DOHH2 (cell line): ENCODE data around the gene ZNF786.
A peak's percentile ranks its signal among the peaks of the same experiment; 100 is the strongest.
"Not testable (repeated sequence)": the region's sequence is repeated elsewhere in the genome, so short reads cannot be mapped to it uniquely, and the experiment has no call there.

ENCODE experiments used
- H3F3A ChIP-seq: fragments of 200-600 bp; sonication (generic), shearing (Covaris generic); 2 replicates; pipeline ENCODE4 v1.6.0; 2016; ENCODE audit warnings: antibody characterized with exemption, mild to moderate bottlenecking; ENCODE audit not compliant: control insufficient read depth, insufficient read depth
- H3K27ac ChIP-seq: fragments of 200-600 bp; sonication (generic); 2 replicates; pipeline ENCODE4 v1.5.1; 2014; ENCODE audit warnings: low read depth, mild to moderate bottlenecking, low read length, moderate library complexity
- H3K27me3 ChIP-seq: fragments of 200-600 bp; sonication (generic); 2 replicates; pipeline ENCODE4 v1.6.1; 2014; ENCODE audit warnings: mild to moderate bottlenecking, low read length, mixed read lengths; ENCODE audit not compliant: control insufficient read depth
- H3K36me3 ChIP-seq: fragments of 200-600 bp; sonication (generic); 2 replicates; pipeline ENCODE4 v1.6.1; 2014; ENCODE audit warnings: mild to moderate bottlenecking, low read length, moderate library complexity, mixed read lengths; ENCODE audit not compliant: control insufficient read depth
- H3K4me1 ChIP-seq: fragments of 200-600 bp; sonication (generic); 2 replicates; pipeline ENCODE4 v1.6.1; 2014; ENCODE audit warnings: mild to moderate bottlenecking, low read length, mixed read lengths; ENCODE audit not compliant: control insufficient read depth
- H3K4me2 ChIP-seq: fragments of 200-600 bp; sonication (generic); 2 replicates; pipeline ENCODE4 v1.6.0; 2014; ENCODE audit warnings: mild to moderate bottlenecking, low read length, moderate library complexity
- H3K4me3 ChIP-seq: fragments of 200-600 bp; sonication (generic); 2 replicates; pipeline ENCODE4 v1.5.1; 2014; ENCODE audit warnings: mild to moderate bottlenecking, low read length, mixed read lengths
- H3K79me2 ChIP-seq: fragments of 200-600 bp; sonication (generic); 2 replicates; pipeline ENCODE4 v1.6.1; 2014; ENCODE audit warnings: mild to moderate bottlenecking, low read length, mixed read lengths; ENCODE audit not compliant: control insufficient read depth
- H3K9me2 ChIP-seq: fragments of 200-600 bp; sonication (generic); replicated peaks from 2 replicates; pipeline ENCODE4 v1.6.1; 2014; ENCODE audit warnings: mild to moderate bottlenecking, low read length, mixed read lengths; ENCODE audit not compliant: control insufficient read depth
- H3K9me3 ChIP-seq: fragments of 200-600 bp; sonication (generic); 2 replicates; pipeline ENCODE4 v1.6.1; 2014; ENCODE audit warnings: antibody characterized with exemption, low read length, mixed read lengths; ENCODE audit not compliant: control insufficient read depth, insufficient read depth
- H4K20me1 ChIP-seq: fragments of 200-600 bp; sonication (generic); 2 replicates; pipeline ENCODE4 v1.6.0; 2014; ENCODE audit warnings: low read depth, mild to moderate bottlenecking, antibody characterized with exemption, low read length, moderate library complexity; ENCODE audit not compliant: control insufficient read depth, insufficient read depth
- EZH2phosphoT487 ChIP-seq: fragments of 200-600 bp; sonication (generic); IDR thresholded peaks from 2 replicates; pipeline ENCODE4 v1.6.1; 2017; ENCODE audit warnings: borderline replicate concordance, mild to moderate bottlenecking, antibody characterized with exemption, low read length, moderate library complexity, mixed read lengths
- TF ChIP-seq, protein P1 (sequence below): fragments of 200-600 bp; sonication (generic); IDR thresholded peaks from one replicate; pipeline ENCODE4 v1.5.1; 2014; ENCODE audit warnings: antibody characterized with exemption, mild to moderate bottlenecking, low read depth, low read length; ENCODE audit not compliant: poor library complexity, severe bottlenecking

The ZNF786 gene

DNA sequence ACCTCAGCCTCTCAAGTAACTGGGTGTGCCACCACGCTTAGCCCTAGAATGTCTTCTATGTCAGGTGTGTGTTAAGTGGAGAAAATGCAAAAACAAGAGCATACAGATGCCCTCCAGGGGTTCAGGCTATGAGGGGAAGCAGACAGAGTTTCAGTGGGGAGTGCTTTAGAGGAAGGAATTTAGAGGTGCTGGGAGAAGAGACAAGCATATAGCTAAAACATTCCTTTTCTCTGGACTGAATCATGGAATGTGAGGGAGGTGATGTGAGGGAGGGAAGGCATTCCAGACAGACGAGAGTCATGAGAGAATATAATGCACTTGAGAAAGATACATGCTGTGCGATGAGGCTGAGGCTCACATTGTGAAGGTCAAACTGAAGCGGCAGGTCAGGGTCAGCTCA, 6.6 kb upstream of the ZNF786 start:
- Histone ChIP-seq H3K4me2 (no peak overlapping the region), H3K36me3 (no peaks in the 10 kb centered on the region), H3F3A (peaks cover 9% of the 10 kb centered on the region), H3K27ac (no peak overlapping the region), H3K79me2 (no peaks in the 10 kb centered on the region), H4K20me1 (no peaks in the 10 kb centered on the region), H3K9me3 (no peaks in the 10 kb centered on the region), H3K4me1 (peaks cover 13% of the 10 kb centered on the region), H3K27me3 (peaks cover 9% of the 10 kb centered on the region; the same call in 1 of the 2 replicates), H3K4me3 (no peak overlapping the region), H3K9me2 (no peaks in the 10 kb centered on the region)
- TF ChIP-seq EZH2phosphoT487 = no peak
- TF ChIP-seq, protein P1, sequence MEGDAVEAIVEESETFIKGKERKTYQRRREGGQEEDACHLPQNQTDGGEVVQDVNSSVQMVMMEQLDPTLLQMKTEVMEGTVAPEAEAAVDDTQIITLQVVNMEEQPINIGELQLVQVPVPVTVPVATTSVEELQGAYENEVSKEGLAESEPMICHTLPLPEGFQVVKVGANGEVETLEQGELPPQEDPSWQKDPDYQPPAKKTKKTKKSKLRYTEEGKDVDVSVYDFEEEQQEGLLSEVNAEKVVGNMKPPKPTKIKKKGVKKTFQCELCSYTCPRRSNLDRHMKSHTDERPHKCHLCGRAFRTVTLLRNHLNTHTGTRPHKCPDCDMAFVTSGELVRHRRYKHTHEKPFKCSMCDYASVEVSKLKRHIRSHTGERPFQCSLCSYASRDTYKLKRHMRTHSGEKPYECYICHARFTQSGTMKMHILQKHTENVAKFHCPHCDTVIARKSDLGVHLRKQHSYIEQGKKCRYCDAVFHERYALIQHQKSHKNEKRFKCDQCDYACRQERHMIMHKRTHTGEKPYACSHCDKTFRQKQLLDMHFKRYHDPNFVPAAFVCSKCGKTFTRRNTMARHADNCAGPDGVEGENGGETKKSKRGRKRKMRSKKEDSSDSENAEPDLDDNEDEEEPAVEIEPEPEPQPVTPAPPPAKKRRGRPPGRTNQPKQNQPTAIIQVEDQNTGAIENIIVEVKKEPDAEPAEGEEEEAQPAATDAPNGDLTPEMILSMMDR = no peak

DNA sequence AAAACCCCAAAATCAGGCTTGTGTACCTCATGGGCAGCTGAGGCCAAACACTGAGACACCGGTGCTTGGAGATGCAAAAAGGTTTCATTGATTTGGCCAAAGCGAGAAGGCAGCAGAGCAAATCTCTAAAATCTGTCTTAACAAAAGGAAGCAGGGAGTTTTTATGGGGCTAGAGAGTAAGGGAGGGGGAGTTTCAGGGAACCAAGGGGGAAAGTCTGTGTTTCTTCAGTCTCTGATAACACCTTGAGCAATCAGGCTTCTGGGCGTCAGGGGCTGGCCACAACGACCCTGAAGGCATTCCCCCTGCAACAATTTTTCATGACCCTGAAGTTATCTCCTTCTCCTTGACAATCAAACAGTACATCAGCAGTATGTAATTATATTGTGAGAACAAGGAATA, 2.7 kb upstream of the ZNF786 start:
- Histone ChIP-seq H3K79me2 (peaks cover 23% of the 10 kb centered on the region), H3K4me3 (no peak overlapping the region), H3K27ac (no peak overlapping the region), H3K36me3 (peaks cover 5% of the 10 kb centered on the region), H3K4me1 (peaks cover 29% of the 10 kb centered on the region), H3K27me3 (peaks cover 3% of the 10 kb centered on the region; the same call in 1 of the 2 replicates), H3K9me3 (no peaks in the 10 kb centered on the region), H3K4me2 (no peak overlapping the region; the same call in 1 of the 2 replicates), H4K20me1 (no peaks in the 10 kb centered on the region), H3K9me2 (no peaks in the 10 kb centered on the region), H3F3A (peaks cover 11% of the 10 kb centered on the region)
- no peak for TF ChIP-seq EZH2phosphoT487
- TF ChIP-seq, protein P1 = no peak

DNA sequence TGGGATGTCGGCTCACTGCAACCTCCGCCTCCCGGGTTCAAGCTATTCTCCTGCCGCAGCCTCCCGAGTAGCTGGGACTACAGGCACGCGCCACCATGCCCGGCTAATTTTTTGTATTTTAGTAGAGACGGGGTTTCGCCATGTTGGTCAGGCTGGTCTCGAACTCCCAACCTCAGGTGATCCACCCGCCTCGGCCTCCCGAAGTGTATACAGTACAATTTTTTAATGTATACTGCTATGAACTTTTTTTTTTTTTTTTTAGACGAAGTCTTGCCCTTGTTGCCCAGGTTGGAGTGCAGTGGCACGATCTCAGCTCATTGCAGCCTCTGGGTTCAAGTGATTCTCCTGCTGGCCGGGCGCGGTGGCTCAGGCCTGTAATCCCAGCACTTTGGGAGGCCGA, 1.7 kb upstream of the ZNF786 start:
- not testable (repeated sequence) for H3K27ac ChIP-seq, H3K4me3 ChIP-seq
- H3K79me2 ChIP-seq = peaks cover 33% of the 10 kb centered on the region

DNA sequence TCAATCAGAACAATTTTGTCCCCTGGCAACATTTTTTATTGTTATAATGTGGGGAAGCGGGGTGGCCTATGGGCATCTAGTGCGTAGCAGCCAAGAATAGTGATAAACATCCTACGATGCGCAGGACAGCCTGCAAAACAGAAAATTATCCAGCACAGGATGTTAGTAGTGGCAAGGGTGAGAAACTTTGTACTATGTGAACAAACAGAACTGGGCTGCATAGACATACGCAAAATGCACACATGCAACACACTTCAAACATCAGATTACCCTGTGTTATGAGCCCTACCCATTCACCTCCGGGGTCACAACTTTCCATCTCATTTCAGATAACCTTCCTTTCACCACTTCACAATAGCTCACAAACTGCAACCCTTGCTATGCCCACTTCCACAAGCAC, 3.1 kb downstream of the ZNF786 start:
- no peak for TF ChIP-seq EZH2phosphoT487
- TF ChIP-seq, protein P1 = no peak
- peaks cover 19% of the 10 kb centered on the region for H3K4me1 ChIP-seq
- H3F3A ChIP-seq = 0 out of 2 replicates have a peak, but pooled peaks cover 2% of the 10 kb centered on the region
- no peaks in the 10 kb centered on the region for H4K20me1 ChIP-seq
- H3K9me3 ChIP-seq = no peaks in the 10 kb centered on the region
- H3K27me3 ChIP-seq = no peaks in the 10 kb centered on the region
- H3K79me2 ChIP-seq = peaks cover 59% of the 10 kb centered on the region
- H3K27ac ChIP-seq = no peak overlapping the region
- H3K36me3 ChIP-seq = peaks cover 27% of the 10 kb centered on the region
- no peak overlapping the region for H3K4me2 ChIP-seq
- H3K4me3 ChIP-seq = no peak overlapping the region
- H3K9me2 ChIP-seq = no peaks in the 10 kb centered on the region

More for the DNA sequence above, 1.7 kb upstream of the ZNF786 start:
- peaks cover 11% of the 10 kb centered on the region for H3F3A ChIP-seq
- H3K27me3 ChIP-seq, H3K9me2 ChIP-seq, H3K9me3 ChIP-seq, H3K36me3 ChIP-seq, H4K20me1 ChIP-seq: not testable (repeated sequence)
- H3K4me1 ChIP-seq = peaks cover 29% of the 10 kb centered on the region
- H3K4me2 ChIP-seq = peak overlapping the region; percentile 45
